Posterior vena cava (tissue), 2 donors: Measurements from ENCODE around the gene GNG13. TPM values are rescaled to one million over a fixed set of nuclear protein-coding genes. Genes with fewer than 3 reads are reported as not detected.
A peak's percentile ranks its signal among the peaks of the same experiment; 100 is the strongest.

Source experiments
- DNase-seq: peaks from one replicate; pipeline ENCODE4 v3.0.0-alpha.2; 2020; ENCODE audit warnings: low spot score
- intact Hi-C, 2 donors: fragments of 100-400 bp; cut with DNase I; formaldehyde crosslinking; loops; one replicate each; pipeline versions ENCODE4 v1.14.1 to v1.14.2; 2022 to 2023
- total RNA-seq, 2 donors: library from RNA; stranded (reverse); fragmentation: NEBNext Ultra II Directional; extraction: Animal tissue kit (Norgen Biotek cat#: 25700); gene quantifications; one replicate each; pipeline ENCODE4 v1.2.1, GENCODE V29; 2021
- donor health status: DM: yes; HTN: yes; CAD: no.
- donor health status: DM: yes; HTN: yes; CAD: no.

GNG13 gene
- total RNA-seq, 2 donors from 2014 or later: not detected

DNA sequence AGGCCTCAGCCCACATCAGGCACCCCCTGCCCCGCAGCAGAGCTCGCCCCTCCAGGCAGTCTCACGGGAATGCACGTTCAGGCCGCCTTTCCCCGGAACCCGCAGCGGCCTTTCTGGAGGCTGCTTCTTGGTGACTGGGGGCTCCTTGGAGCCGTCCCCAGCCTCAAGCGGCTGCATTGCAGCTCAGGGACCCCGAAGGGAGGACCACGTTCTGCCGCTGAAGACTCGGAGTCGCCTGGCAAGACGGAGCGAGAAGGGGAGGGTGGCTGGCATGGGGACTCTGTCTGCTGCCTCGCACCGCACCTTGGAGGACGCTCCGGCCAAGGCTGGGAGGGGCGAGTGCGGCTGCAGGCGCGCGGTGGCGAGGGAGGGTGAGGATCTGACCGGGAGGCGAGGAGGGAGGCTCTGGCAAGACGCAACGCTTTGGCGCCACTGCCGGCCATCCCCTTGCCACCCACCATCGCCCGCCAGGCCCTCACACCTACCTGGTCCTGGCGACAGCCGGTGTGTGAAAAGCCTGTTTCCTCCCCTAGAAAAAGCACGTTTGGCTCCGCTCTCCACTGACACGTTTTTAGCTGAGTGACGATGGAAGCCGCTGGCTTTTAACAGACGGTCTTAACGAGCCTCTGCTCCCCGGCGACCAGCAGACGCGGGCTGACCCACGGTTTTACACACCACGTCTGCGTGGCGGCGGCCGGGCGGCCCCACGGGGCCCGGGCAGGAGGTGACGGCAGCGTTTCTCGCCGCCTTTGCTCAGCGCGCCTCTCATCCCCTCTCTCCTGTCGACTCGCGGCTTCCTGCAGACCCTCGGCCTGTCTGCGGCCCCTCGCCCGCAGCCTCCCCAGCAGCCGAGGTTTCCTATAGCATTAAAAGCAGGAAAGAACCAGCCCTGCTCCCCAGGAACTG lies 16.7 kb upstream of the GNG13 start:
- peak; percentile 72 for DNase-seq
- intact Hi-C loops: loop anchor here (5.0 to 10.0 kb wide), 2 partner anchors 235 to 238 kb away; no protein-coding TSS in a partner anchor

DNA sequence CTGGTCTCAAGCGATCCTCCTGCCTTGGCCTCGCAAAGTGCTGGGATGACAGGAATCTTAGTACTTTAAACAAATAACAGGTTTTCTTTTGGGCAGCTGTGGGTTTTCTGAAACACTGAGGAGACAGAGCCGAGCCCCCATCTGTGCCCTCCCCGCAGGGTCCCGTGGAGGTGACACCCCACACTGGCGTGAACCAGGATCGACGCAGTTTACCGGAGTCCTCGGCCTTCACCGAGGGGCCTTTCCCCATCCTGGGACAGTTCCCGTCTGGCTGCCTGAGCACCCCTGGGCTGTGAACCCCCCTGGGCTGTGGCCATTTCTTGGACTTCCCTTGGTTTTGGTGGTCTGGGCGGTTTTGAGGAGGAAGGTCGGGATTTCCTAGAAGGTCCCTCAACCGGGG lies 15.3 kb upstream of the GNG13 start:
- intact Hi-C loops: loop anchor here (5.0 to 10.0 kb wide), 2 partner anchors 236 to 239 kb away; no protein-coding TSS in a partner anchor
- no peak for DNase-seq

DNA sequence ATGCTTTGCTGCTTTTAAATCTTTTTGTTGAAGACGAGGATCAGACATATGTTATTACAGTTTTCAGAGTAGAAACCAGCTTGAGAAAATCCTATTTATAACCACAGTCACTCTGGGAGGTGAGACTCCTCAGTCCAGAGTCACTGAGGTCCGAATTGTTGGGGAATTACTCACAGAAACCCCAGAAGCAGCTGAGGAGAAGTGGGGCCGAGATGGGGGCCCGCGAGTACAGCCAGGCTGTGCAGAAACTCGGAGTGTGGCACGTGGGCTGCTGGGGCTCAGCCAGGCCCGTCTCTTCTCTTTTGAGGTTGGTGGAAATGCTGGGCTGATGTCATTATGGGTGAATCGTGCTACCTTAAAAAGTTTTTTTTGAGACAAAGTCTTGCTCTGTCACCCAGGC lies 14.4 kb upstream of the GNG13 start:
- no peak for DNase-seq
- intact Hi-C loops: loop anchor here (5.0 to 10.0 kb wide), 2 partner anchors 237 to 240 kb away; no protein-coding TSS in a partner anchor

DNA sequence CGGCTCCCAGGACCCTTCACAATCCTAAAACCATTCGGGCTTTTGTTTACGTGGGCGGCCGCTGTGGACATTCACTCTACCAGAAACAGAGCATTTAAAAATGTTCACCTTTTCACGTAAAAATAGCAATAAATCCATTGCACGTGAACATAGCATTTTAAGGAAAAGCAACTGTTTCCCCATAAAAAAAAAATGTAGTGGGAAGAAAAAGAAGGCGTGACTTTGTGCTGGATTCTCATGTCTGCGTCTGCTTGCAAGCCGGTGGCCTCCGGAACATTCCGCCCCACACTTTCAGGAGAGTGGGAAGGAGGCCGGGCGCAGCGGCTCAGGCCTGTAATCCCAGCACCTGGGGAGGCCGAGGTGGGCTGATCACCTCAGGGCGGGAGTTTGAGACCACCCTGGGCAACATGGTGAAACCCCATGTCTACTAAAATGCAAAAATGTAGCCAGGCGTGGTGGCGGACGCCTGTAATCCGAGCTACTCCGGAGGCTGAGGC lies 13.4 kb upstream of the GNG13 start:
- intact Hi-C loops: loop anchor here in 1 of 2 donors (10.0 kb wide), 1 partner anchor 241 kb away; no protein-coding TSS in a partner anchor
- no peak for DNase-seq

DNA sequence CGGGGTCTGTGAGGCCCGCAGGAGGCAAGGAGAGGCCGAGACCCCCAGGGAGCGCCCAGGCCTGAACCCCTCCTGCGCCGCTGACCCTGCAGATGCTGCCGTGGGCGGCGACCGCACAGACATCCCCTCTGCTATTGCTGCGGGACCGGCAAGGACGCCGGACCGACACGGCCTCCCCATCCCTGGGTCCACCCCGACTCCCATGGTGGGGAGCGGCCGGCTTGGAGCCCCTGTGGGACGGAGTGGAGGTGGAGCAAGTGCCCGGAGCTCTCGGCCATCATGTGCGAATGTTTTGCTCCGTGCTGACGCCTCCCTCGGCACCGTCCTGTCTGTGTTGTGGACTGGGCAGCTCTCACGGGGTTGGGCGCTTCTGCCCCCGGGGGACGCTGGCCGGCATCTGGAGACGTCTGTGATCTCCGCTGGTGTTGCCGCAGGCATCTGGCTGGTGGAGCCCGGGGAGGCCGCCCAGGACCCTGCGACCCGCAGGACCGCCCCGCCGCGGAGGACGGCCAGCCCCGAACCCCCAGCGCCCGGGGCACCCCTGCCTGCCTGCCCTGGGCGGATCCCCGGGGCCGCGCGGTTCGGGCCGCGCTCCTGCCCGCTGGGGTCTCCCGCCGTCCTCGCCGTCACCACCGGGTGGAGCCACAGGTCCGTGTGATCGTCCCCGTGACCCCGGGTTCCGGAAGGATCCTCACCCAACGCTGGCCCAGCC lies 12.8 kb upstream of the GNG13 start:
- DNase-seq: peak; percentile 80
- intact Hi-C loops: loop anchor here in 1 of 2 donors (10.0 kb wide), 1 partner anchor 241 kb away; no protein-coding TSS in a partner anchor

DNA sequence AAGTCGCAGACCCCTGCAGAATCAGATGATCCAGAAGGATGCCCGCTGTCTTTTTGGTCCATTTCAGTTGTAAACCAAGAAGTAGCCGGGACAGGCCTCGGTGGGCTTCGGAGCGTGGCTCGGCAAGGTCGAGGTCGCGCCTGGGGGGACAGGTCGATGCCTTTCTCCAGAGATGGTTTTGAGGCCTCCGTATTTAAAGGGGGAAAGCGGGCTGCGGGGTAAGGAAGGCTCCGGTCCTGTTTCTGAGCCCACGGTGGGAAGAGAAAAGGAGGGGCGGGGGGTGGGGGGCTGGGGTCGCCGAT lies 7.5 kb upstream of the GNG13 start:
- DNase-seq: no peak
- intact Hi-C loops: no loop called here

DNA sequence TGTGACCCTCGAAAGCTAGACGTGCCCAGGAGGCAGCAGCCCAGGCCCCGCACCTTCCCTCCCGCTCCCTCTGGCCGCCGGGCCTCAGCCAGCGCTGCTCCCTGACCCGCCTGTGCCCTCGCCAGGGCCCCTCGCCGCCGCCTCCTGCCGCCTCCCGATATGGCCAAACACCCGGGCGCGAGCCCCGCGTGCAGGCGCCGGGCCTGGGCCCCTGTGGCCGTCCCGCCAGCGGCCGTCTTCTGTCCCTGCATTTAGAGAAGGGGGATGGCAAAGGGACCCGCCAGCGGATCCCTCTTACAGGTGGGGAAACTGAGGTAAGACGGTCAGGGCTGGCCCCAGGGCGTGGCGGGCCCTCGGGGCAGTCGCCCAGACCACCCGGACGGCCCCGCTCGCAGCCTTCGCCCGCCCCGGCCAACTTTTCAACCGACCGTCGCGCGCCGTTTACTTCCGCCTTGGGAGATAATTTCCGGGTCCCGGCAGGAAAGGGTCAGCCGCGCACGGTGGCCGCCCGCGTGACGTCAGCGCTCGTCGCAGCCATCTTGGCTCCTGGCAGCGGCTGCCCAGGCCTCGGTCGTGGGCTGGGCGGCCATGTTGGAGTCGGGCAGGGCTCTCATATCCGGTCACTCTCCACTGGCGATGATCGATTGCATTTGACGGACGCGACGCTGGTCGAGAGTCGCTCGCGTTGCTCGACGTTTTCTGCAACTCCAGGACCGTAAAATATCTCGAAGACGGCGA lies 7.0 kb upstream of the GNG13 start:
- intact Hi-C loops: no loop called here
- DNase-seq: peak; percentile 99

DNA sequence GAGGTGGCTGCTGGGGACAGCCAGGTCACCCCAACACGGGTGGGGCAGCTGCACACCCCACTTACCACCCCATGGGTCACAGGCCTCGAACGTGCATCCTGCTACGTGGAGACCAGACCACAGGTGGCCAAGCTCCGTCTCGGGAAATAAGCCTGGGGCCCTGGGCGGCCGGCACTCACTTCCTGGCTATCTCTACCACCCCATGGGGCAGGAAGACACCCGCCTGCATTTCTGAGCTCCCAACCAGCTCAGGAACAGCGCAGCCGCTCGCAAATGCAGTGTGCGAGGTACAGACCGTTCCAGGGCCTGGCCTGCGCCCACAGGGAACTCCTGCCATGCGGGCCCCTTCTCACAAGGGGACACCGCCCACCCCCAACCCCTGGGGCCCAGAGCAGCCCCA lies 4.9 kb upstream of the GNG13 start:
- intact Hi-C loops: no loop called here
- no peak for DNase-seq

DNA sequence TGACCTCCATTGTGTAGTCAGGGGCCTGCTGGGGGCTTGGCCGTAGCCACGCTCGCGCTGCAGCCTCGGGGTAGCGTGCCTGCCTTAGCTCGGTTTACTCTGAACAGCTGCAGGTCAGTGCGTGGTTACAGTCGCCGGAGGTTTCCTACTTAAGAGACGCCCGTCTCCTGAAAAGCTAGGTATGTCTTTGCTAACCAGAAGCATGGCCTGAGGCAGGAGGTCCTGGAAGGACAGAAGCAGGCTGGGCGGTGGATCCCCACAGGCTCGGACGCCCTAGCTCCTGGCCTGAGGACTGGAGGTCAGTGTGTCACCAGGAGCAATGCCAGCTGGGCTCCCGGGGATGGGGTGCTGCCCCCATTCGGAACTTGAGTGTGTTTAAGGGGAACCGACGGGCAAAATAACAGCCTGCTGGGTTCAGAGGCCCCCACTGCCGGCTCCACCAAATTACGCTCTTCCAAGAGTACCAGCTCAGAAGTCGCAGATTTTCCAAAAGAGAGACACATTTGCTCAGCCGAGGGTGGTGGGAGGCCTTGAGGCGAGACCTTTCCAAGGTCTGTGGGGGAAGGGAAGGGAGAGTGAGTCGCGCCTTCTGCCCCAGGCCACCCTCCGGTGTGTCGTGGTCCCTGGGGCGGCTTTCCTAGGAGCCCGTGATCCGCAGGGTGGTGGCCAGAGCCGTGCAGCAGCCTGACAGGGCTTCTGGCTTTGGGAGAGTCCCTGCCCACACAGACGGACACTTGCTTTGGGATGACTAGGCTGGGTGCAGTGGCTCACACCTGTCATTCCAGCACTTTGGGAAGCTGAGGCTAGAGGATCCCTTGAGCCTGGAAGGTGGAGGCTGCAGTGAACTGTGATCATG lies 3.9 kb upstream of the GNG13 start:
- no peak for DNase-seq
- intact Hi-C loops: no loop called here

DNA sequence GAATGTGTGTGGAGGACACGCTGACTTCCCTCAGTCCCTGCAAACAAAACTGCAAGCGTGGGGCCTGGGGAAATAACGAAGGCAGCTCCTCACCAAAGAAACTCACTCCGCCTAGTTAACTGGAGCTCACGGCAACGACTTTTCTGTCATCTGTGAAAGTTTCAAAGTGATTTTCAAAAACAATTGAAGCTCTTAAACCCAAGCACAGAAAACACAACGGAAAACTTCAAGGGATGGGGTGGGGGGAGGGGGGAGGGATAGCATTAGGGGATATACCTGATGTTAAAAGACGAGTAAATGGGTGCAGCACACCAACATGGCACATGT lies 3.2 kb upstream of the GNG13 start:
- intact Hi-C loops: no loop called here
- no peak for DNase-seq

DNA sequence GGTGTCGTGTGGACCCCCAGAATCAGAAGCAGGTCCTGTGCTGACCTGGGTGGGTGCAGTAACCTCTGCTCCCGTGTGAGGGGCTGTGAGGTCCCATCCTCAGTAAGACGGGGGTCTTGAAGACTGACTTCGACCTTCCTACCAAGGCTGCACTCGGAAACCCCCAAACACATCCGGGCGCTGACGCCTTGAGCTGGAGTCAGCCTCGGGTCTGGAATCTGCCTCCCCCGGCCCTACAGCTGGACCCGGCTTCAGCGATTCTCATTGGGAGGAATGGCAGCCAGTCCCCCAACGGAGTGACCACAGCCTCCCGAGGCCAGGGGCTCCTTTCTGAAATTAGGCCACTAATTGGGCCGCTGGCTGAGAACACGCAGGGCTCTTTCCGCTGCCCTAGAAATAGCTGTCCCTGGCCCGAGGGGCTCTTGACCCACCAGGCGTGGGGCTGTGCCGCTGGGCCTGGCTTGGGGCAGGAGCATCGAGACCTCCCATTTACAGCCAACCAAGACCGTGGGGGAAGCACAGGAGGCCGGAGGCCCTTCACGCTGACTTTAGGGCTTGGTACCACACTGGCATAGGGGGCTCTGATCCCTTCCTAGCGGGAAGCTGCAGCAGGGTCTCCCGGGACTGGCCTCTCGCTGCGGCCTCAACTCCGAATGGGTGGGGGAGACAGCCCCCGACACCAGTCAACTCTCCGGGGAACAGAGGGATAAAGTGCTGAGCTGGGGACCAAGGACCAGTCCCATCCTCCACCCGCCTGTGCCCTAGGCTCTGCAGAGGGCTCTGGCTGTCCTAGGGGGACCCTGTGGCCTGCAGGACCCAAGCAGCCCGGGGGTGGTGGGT lies 2.6 kb upstream of the GNG13 start:
- intact Hi-C loops: no loop called here
- DNase-seq: no peak

DNA sequence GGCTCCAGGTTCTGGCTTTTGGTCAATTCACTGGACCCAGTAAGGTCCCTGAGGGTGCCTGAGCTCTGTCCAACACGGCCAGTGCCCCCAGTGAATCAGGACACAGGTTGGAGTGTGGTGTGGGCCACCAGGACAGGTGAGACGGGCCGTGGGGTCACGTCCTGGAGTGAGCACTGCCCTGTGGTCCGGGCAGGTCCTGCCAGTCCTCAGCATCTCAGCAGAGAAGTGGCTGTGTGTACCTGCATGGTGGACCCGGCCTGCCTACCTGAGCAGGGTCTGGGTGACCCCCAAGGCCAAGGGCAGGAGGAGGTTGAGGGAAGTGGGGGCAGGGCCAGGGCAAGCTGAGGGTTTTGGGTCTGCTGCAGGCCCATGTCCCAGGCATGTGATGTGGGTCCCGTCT lies 1.9 kb upstream of the GNG13 start:
- intact Hi-C loops: no loop called here
- no peak for DNase-seq

DNA sequence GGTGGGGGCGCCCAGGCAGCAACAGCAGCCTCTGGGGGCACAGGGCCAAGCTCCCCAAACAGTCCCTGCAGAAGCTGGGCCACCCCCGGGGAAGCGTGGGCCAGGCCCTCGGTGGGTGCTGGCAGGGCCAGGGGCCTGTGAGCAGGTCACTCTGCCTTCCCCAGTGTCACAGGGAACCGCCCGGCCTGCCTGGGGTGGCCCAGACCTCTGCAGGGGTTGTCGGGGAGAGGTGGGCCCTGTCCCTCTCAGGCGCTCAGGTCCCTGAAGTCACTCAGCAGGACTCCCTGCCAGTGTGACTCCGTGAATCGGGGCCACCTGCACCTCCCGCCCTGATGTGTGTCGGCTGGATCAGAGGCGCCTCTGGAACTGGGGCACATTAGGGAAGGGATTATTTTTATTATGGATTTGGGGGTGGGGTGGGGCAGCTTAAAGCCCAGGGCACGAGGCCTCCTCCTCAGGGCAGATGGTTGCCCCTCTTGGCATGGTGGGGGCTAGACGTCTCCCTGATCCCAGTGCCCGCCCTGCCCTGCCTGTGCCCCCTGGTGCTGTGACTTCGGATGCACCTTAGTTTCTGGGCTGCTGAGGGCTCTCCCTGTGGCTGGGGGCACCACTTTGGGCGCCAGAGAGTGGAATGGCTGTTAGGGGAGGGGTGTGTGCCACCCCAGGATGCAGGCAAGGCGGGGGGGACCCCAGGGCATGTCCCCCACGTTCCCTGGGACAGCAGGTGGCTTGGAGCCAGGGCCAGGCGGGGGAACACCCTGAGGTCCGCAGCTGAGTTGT lies 1.2 kb upstream of the GNG13 start:
- DNase-seq: no peak
- intact Hi-C loops: no loop called here

DNA sequence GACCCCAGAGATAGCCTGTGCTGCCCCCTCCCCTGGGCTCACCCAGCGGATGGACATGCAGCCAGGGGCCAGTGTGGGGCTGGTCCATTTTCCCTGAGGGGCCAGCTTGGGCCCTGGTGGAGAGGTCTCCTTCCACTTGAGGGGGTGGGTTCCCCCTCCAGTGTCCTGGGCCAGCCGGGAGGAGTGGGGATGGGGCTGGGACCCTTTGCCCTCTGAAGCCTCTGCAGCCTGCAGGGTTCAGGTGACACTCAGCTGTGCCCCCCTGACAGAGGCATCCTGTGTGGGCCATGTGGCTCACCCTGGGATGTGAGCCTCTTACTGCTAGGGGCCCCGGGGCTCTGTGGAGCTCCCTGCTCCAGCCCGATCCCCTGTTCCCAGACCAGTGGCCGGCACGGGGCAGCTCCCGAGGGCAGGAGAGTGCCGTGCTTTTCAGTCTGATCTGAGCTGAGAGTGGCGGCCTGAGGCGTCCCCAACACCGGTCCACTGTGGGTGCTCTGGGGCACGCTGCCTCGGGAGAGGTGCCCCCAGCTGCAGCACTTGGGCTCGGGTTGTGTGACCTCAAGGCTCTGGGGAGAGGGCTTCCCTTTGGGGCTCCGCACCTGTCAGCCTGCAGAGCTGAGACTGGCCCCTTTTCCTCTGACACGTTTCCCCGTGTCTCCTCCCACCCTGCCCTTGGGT lies 439 bp upstream of the GNG13 start:
- DNase-seq: no peak
- intact Hi-C loops: no loop called here

DNA sequence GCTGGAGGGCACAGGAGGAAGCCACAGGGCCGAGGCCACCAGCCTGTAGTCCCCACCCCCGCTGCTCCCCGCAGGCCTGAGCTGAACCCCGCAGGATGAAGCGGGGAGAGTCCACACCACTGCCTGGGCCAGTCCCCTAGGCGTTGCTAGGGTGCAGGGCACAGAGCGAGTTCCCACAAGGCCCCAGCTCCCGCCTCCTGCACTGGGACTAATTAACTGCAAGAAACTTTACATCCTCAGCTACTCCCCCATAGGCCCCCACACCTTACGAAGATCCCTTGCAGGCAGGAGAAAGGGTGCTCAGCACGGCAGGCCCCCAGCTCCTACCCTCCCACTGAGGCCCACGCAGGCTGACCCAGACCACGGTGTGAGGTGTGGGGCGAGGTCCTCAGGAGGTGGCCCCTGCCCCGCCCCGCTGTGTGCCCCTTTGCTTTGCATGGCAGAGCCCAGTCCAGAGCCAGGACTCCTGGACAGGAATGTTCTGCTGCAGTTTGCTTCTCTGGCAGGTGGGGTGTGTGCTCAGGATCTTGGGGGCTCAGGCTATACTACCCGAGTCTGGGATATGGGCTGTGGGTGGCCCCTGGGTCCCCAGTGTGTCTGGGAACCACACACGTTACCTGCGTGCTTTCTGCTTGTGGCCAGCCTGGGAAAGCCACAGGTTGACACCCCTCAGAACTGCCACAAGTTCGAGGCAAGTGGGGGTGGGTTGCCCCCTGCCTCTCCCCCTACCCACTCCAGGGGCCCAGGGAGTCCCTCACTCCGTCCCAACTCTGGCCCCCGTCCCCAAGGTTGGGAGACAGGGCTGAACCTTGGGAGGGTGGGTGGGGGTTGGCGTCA lies 1.2 kb downstream of the GNG13 start:
- no peak for DNase-seq
- intact Hi-C loops: no loop called here

DNA sequence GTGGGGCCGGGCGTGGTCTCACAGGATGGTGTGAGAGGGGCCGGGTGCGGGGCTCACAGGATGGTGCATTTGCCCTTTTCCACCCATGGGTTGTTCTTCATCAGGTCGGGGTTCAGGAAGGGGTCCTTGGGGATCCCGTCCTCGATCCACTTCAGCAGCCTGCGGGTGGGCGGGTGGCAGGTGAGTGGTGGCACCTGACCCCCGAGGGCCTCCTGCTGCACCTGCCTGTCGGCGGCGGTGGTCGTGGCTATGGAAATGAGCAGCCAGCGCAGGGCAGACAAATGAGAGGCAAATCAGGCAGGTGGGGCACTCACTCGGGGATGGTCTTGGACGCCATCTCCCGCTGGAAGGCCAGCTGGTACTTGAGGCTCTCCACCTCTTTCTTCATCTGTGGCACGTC lies 1.9 kb downstream of the GNG13 start:
- no peak for DNase-seq
- intact Hi-C loops: no loop called here
